H1 (cell line): Measurements from ENCODE around the gene BTBD9. TPM values are rescaled to one million over a fixed set of nuclear protein-coding genes. Genes with fewer than 3 reads are reported as not detected.

Experiments
- CTCF ChIA-PET: fragments of 300-600 bp; sonication (Branson Sonifier 250); formaldehyde crosslinking; loops from one replicate; lab custom pipeline; 2021; ENCODE audit not compliant: partially characterized antibody; lab: Charles Lee
- POLR2A ChIA-PET: fragments of 300-600 bp; sonication (Branson Sonifier 250); formaldehyde crosslinking; loops from one replicate; lab custom pipeline; 2021; ENCODE audit warnings: inconsistent platforms; ENCODE audit not compliant: partially characterized antibody; lab: Charles Lee
- DNase-seq, 2 experiments: peaks; one replicate each; pipeline versions ENCODE4 v3.0.0 to v3.0.0-alpha.2; 2010 to 2022; ENCODE audit warnings: low spot score in 2 of 2, low read depth in 1 of 2, mixed read lengths in 1 of 2
- FAIRE-seq: peaks from 2 replicates; lab custom pipeline; 2011; peaks lifted over from hg19 to GRCh38; lab: Jason Lieb, UNC
- H2AFZ ChIP-seq: 2 replicates; pipeline ENCODE4 v1.8.1; 2012; ENCODE audit warnings: low read length, inconsistent platforms
- H2AK5ac ChIP-seq: 2 replicates; pipeline ENCODE4 v1.6.1; 2013; ENCODE audit warnings: low read depth, low read length
- H2BK120ac ChIP-seq: replicated peaks from 2 replicates; pipeline ENCODE3; 2013; ENCODE audit warnings: low read depth, low read length, inconsistent platforms
- H2BK12ac ChIP-seq: 2 replicates; pipeline ENCODE4 v1.6.1; 2013; ENCODE audit warnings: low read depth, low read length
- H2BK15ac ChIP-seq: 2 replicates; pipeline ENCODE4 v1.6.1; 2013; ENCODE audit warnings: low read length
- H2BK20ac ChIP-seq: 2 replicates; pipeline ENCODE4 v1.6.1; 2013; ENCODE audit warnings: low read length
- H2BK5ac ChIP-seq: 2 replicates; pipeline ENCODE4 v1.6.1; 2013; ENCODE audit warnings: low read depth, low read length
- H3K14ac ChIP-seq: 2 replicates; pipeline ENCODE4 v1.6.1; 2013; ENCODE audit warnings: inconsistent platforms; ENCODE audit not compliant: insufficient read length
- H3K18ac ChIP-seq: 2 replicates; pipeline ENCODE4 v1.6.1; 2013; ENCODE audit warnings: low read length; ENCODE audit errors: extremely low read depth
- H3K23ac ChIP-seq: 2 replicates; pipeline ENCODE4 v1.6.1; 2013; ENCODE audit warnings: inconsistent platforms; ENCODE audit not compliant: insufficient read length
- H3K23me2 ChIP-seq: 2 replicates; pipeline ENCODE4 v1.6.1; 2013; ENCODE audit warnings: low read depth, low read length
- H3K27ac ChIP-seq: 2 replicates; pipeline ENCODE4 v1.6.1; 2011; ENCODE audit warnings: low read depth, low read length, inconsistent platforms
- H3K27me3 ChIP-seq, 4 experiments: replicated peaks in 1 of 4; 1 replicate in 1 of 4; 2 replicates in 3 of 4; pipeline versions ENCODE4 v1.6.1 to v1.8.1; 2011 to 2013; ENCODE audit warnings: low read length in 3 of 4, mild to moderate bottlenecking in 3 of 4, inconsistent platforms in 2 of 4, mixed read lengths in 2 of 4, moderate library complexity in 1 of 4; ENCODE audit not compliant: control insufficient read depth in 3 of 4, insufficient read depth in 3 of 4; ENCODE audit errors: extremely low read depth in 1 of 4
- H3K36me3 ChIP-seq, 4 experiments: 2 replicates each; pipeline versions ENCODE4 v1.6.1 to v1.8.1; 2011 to 2013; ENCODE audit warnings: mild to moderate bottlenecking in 4 of 4, low read length in 3 of 4, moderate library complexity in 2 of 4, control low read depth in 1 of 4, inconsistent platforms in 1 of 4; ENCODE audit not compliant: insufficient read depth in 4 of 4, control insufficient read depth in 2 of 4
- H3K4ac ChIP-seq: replicated peaks from 2 replicates; pipeline ENCODE3; 2013; ENCODE audit warnings: low read length, low read depth, mixed read lengths, inconsistent platforms; ENCODE audit not compliant: insufficient read length
- H3K4me1 ChIP-seq, 4 experiments: replicated peaks in 1 of 4; 1 replicate in 1 of 4; 2 replicates in 3 of 4; pipeline versions ENCODE4 v1.6.1 to v1.8.1; 2011 to 2013; ENCODE audit warnings: low read length in 3 of 4, inconsistent platforms in 2 of 4, mixed read lengths in 1 of 4; ENCODE audit not compliant: insufficient read depth in 4 of 4, control insufficient read depth in 3 of 4
- H3K4me2 ChIP-seq, 2 experiments: 2 replicates each; pipeline versions ENCODE4 v1.6.1 to v1.8.1; 2011 to 2013; ENCODE audit warnings: low read depth in 2 of 2, low read length in 2 of 2, control low read depth in 1 of 2, inconsistent platforms in 1 of 2, mild to moderate bottlenecking in 1 of 2; ENCODE audit not compliant: insufficient read depth in 1 of 2
- H3K4me3 ChIP-seq, 4 experiments: fragments of 200-600, 300-600 bp in 1 of 4; sonication (generic), shearing (Covaris generic), sonication (Bioruptor Twin) in 1 of 4; 2 replicates each; pipeline versions ENCODE4 v1.5.1 to v1.8.1; 2011 to 2016; ENCODE audit warnings: low read length in 4 of 4, low read depth in 3 of 4, control low read depth in 2 of 4, inconsistent platforms in 2 of 4, mild to moderate bottlenecking in 2 of 4, mixed read lengths in 1 of 4, moderate library complexity in 1 of 4; ENCODE audit not compliant: insufficient read depth in 2 of 4; ENCODE audit errors: extremely low read depth in 1 of 4
- H3K56ac ChIP-seq: replicated peaks from 2 replicates; pipeline ENCODE3; 2013; ENCODE audit warnings: low read depth, mild to moderate bottlenecking, mixed read lengths, low read length, inconsistent platforms; ENCODE audit not compliant: insufficient read length
- H3K79me1 ChIP-seq: 2 replicates; pipeline ENCODE4 v1.6.1; 2013; ENCODE audit warnings: low read depth, low read length, control low read depth
- H3K79me2 ChIP-seq, 2 experiments: 2 replicates each; pipeline versions ENCODE4 v1.6.1 to v1.8.1; 2012 to 2013; ENCODE audit warnings: low read length in 2 of 2, mild to moderate bottlenecking in 2 of 2, inconsistent platforms in 1 of 2; ENCODE audit not compliant: insufficient read depth in 2 of 2, control insufficient read depth in 1 of 2
- H3K9ac ChIP-seq, 4 experiments: replicated peaks in 1 of 4; 1 replicate in 1 of 4; 2 replicates in 3 of 4; pipeline versions ENCODE4 v1.6.1 to v1.8.1; 2011 to 2013; ENCODE audit warnings: low read depth in 3 of 4, low read length in 3 of 4, control low read depth in 2 of 4, mild to moderate bottlenecking in 2 of 4, moderate library complexity in 2 of 4, inconsistent platforms in 1 of 4; ENCODE audit errors: extremely low read depth in 1 of 4
- H3K9me3 ChIP-seq, 2 experiments: 2 replicates each; pipeline versions ENCODE4 v1.6.1 to v1.8.1; 2012 to 2013; ENCODE audit warnings: mild to moderate bottlenecking in 2 of 2, moderate library complexity in 2 of 2, control low read depth in 1 of 2, inconsistent platforms in 1 of 2, low read depth in 1 of 2, low read length in 1 of 2, mixed read lengths in 1 of 2; ENCODE audit not compliant: insufficient read depth in 2 of 2
- H4K20me1 ChIP-seq, 2 experiments: replicated peaks in 1 of 2; 2 replicates each; pipeline versions ENCODE3 to v1.8.1; 2011 to 2013; ENCODE audit warnings: inconsistent platforms in 2 of 2, low read length in 2 of 2, mild to moderate bottlenecking in 1 of 2; ENCODE audit not compliant: insufficient read depth in 2 of 2, control insufficient read depth in 1 of 2
- H4K5ac ChIP-seq: 2 replicates; pipeline ENCODE4 v1.6.1; 2013; ENCODE audit warnings: low read length, low read depth, mixed read lengths, inconsistent platforms; ENCODE audit not compliant: insufficient read length
- H4K8ac ChIP-seq: 2 replicates; pipeline ENCODE4 v1.8.0; 2013; ENCODE audit warnings: mild to moderate bottlenecking, moderate library complexity, low read length, inconsistent platforms; ENCODE audit not compliant: insufficient read depth; ENCODE audit errors: extremely low read depth
- H4K91ac ChIP-seq: replicated peaks from 2 replicates; pipeline ENCODE3; 2013; ENCODE audit warnings: low read length, mixed read lengths, inconsistent platforms; ENCODE audit not compliant: insufficient read length
- ASH2L ChIP-seq: fragments of 200-600, 300-600 bp; sonication (generic); IDR thresholded peaks from one replicate; pipeline ENCODE4 v1.7.1; 2017; ENCODE audit warnings: low read length
- JUN ChIP-seq: IDR thresholded peaks from 2 replicates; pipeline ENCODE4 v1.6.1; 2011; ENCODE audit warnings: low read depth, mild to moderate bottlenecking, improper control_type of control experiment, low read length
- JUND ChIP-seq: IDR thresholded peaks from 2 replicates; pipeline ENCODE4 v1.6.1; 2011; ENCODE audit warnings: mild to moderate bottlenecking, improper control_type of control experiment, low read length
- NRF1 ChIP-seq: IDR thresholded peaks from 2 replicates; pipeline ENCODE4 v1.6.1; 2011; ENCODE audit warnings: mild to moderate bottlenecking, low read depth, low read length, improper control_type of control experiment
- RBBP5 ChIP-seq: IDR thresholded peaks from 2 replicates; pipeline ENCODE4 v1.7.1; 2012; ENCODE audit warnings: low read depth, mild to moderate bottlenecking, inconsistent platforms, low read length, moderate library complexity, borderline replicate concordance
- SIX5 ChIP-seq: IDR thresholded peaks from 2 replicates; pipeline ENCODE4 v1.6.1; 2011; ENCODE audit warnings: mild to moderate bottlenecking, low read depth, low read length
- SRF ChIP-seq: IDR thresholded peaks from 2 replicates; pipeline ENCODE4 v1.6.1; 2011; ENCODE audit warnings: mild to moderate bottlenecking, low read depth, low read length, moderate library complexity
- TBP ChIP-seq: IDR thresholded peaks from 2 replicates; pipeline ENCODE4 v1.6.1; 2011; ENCODE audit warnings: low read depth, low read length, improper control_type of control experiment
- WGBS, 2 experiments: shearing (Covaris generic) in 1 of 2; methylation state at CpG; one replicate each; pipeline versions ENCODE4 v1.1.6 to v1.1.7; 2013 to 2015; ENCODE audit warnings: low lambda C conversion rate in 2 of 2, mixed read lengths in 2 of 2, inconsistent platforms in 1 of 2, low coverage in 1 of 2, missing lambda C conversion rate in 1 of 2; ENCODE audit not compliant: insufficient replicate concordance in 2 of 2, insufficient coverage in 1 of 2, insufficient read length in 1 of 2; ENCODE audit errors: extremely low coverage in 1 of 2, missing lambda C conversion rate in 1 of 2; 5-methylcytosine and 5-hydroxymethylcytosine counted together
- polyA plus RNA-seq, 7 experiments: library from polyadenylated mRNA; depleted of rRNA in 3 of 7; stranded (reverse) in 5 of 7; unstranded in 2 of 7; fragments of >200 nt in 5 of 7; fragments of 200-250 nt in 2 of 7; gene quantifications; 1 replicate in 5 of 7; 2 replicates in 1 of 7; 4 replicates in 1 of 7; pipeline versions ENCODE4 v1.2.1 to v1.2.3, GENCODE V29; 2011 to 2013; ENCODE audit warnings: missing spikeins in 2 of 7, mixed read lengths in 2 of 7
- total RNA-seq: library from RNA; stranded (reverse); fragmentation: NEBNext Ultra II Directional; extraction: Animal tissue kit (Norgen Biotek cat#: 25700); gene quantifications from 2 replicates; pipeline ENCODE4 v1.2.1, GENCODE V29; 2021

BTBD9 gene
- total and polyA plus RNA-seq, 2 of the 8 experiments (the other 6 are each of a cell fraction or from before 2014, with no cell fraction given), result 0.92 to 4.1 TPM

DNA sequence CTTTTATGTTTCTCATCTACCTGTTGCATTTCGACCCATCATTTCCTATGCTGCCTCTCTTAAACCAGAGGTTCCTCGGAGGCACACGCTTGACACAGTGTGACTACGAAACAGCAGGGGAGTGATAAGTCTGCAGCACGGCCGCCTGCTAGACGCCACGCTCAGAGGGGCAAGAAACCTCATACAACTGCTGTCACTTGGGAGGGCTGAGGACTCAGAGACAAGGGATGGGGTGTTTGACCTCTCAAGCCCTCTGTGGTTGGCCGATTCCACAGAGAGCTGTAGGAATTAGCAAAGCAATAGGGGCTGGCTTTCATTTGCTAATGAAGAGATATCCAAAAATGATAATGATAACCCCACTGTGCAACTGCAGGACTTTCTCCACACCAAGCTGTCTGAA lies 447.7 kb downstream of the BTBD9 start:
- ChIA-PET CTCF (interaction anchor here (0.8 to 1.4 kb wide), 7 partner anchors 12 to 302 kb away, joined by 3 to 7 read pairs (median 3); no protein-coding TSS in a partner anchor), POLR2A (interaction anchor here (1.6 kb wide), 1 partner anchor 8 kb away, joined by 3 read pairs; no protein-coding TSS in a partner anchor)
- FAIRE-seq (no peak), DNase-seq (peak in 1 of 2 experiments; percentile 44)
- no peak overlapping the region for H2BK20ac ChIP-seq
- no peak overlapping the region for H2BK120ac ChIP-seq
- no peaks in the 10 kb centered on the region for H3K79me1 ChIP-seq
- no peak overlapping the region for H3K56ac ChIP-seq
- H3K4me1 ChIP-seq, result peaks cover 7 to 26% (median 17%) of the 10 kb centered on the region in 4 experiments
- H3K27ac ChIP-seq, result no peak overlapping the region
- no peak overlapping the region for H2BK12ac ChIP-seq
- H3K4me2 ChIP-seq, result peak overlapping the region; percentile 4 to 18; a peak in 2 of 4 replicates
- no peak for TF ChIP-seq TBP
- TF ChIP-seq SIX5, result no peak
- no peak for TF ChIP-seq RBBP5
- no peak for TF ChIP-seq JUND
- TF ChIP-seq ASH2L, result no peak
- no peak for TF ChIP-seq SRF
- no peak for TF ChIP-seq NRF1
- no peak for TF ChIP-seq JUN
- no peaks in the 10 kb centered on the region for H3K27me3 ChIP-seq
- WGBS, 2 experiments, result 44% methylated on average over 9 of the region's 9 CpGs; no CpG with 5 or more reads in 1 of the 2 experiments
- peak overlapping the region; percentile 4; the same call in 1 of the 2 replicates for H3K18ac ChIP-seq
- no peak overlapping the region for H2AK5ac ChIP-seq
- H4K8ac ChIP-seq, result no peak overlapping the region
- H2BK15ac ChIP-seq, result no peak overlapping the region
- H3K4me3 ChIP-seq, result no peak overlapping the region
- H3K14ac ChIP-seq, result no peak overlapping the region
- no peaks in the 10 kb centered on the region for H3K36me3 ChIP-seq
- no peak overlapping the region for H3K9ac ChIP-seq
- no peak overlapping the region for H4K5ac ChIP-seq
- H3K4ac ChIP-seq, result no peak overlapping the region
- H3K23me2 ChIP-seq, result no peaks in the 10 kb centered on the region
- no peaks in the 10 kb centered on the region for H4K20me1 ChIP-seq
- H4K91ac ChIP-seq, result no peak overlapping the region
- H2AFZ ChIP-seq, result no peak overlapping the region
- H3K9me3 ChIP-seq, result no peaks in the 10 kb centered on the region
- no peaks in the 10 kb centered on the region for H3K79me2 ChIP-seq
- H3K23ac ChIP-seq, result no peak overlapping the region
- H2BK5ac ChIP-seq, result no peak overlapping the region
